Ectodermal cell (in vitro differentiated cells): ENCODE measurements around the gene CDKAL1.

Experiments
- H3K27ac ChIP-seq: 2 replicates; pipeline ENCODE4 v1.7.0; 2013; ENCODE audit warnings: mild to moderate bottlenecking, low read depth, low read length; ENCODE audit not compliant: insufficient read depth, poor library complexity, severe bottlenecking
- H3K27me3 ChIP-seq: 2 replicates; pipeline ENCODE4 v1.7.0; 2013; ENCODE audit warnings: mild to moderate bottlenecking, low read length; ENCODE audit not compliant: insufficient read depth, control insufficient read depth, poor library complexity, severe bottlenecking
- H3K36me3 ChIP-seq: one replicate; pipeline ENCODE4 v1.7.0; 2013; ENCODE audit warnings: low read length; ENCODE audit not compliant: control insufficient read depth, insufficient read depth
- H3K4me1 ChIP-seq: one replicate; pipeline ENCODE4 v1.7.0; 2013; ENCODE audit warnings: low read length; ENCODE audit not compliant: control insufficient read depth, insufficient read depth
- H3K4me3 ChIP-seq: 2 replicates; pipeline ENCODE4 v1.7.0; 2013; ENCODE audit warnings: low read depth, low read length, control low read depth; ENCODE audit not compliant: insufficient read depth
- H3K9me3 ChIP-seq: 2 replicates; pipeline ENCODE4 v1.7.0; 2013; ENCODE audit warnings: mild to moderate bottlenecking, low read length, moderate library complexity; ENCODE audit not compliant: control insufficient read depth
- WGBS, 2 experiments: methylation state at CpG; one replicate each; pipeline ENCODE4 v1.1.7; 2013; ENCODE audit warnings: missing lambda C conversion rate in 2 of 2; 5-methylcytosine and 5-hydroxymethylcytosine counted together

Gene CDKAL1

DNA sequence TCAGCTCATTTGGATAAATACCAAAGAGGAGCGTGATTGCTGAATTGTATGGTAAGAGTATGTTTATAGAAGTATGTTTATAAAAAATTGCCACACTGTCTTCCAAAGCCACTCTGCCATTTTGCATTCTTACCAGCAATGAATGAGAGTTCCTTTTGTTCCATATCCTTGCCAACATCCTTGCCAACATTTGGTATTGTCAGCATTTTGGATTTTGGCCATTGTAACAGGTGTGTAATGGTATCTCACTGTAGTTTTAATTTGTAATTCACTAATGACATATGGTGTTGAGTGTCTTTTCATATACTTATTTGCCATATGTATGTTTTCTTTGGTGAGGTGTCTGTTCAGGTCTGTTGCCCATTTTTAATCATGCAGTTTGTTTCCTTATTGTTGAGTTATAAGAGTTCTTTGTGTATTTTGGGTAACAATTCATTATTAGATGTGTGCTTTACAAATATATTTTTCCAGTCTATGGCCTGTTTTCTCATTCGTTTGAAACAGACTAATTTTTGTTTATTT lies 539.1 kb downstream of the CDKAL1 start:
- Histone ChIP-seq H3K36me3 (no peaks in the 10 kb centered on the region), H3K27me3 (no peaks in the 10 kb centered on the region), H3K4me3 (no peak overlapping the region), H3K4me1 (no peaks in the 10 kb centered on the region), H3K27ac (no peak overlapping the region), H3K9me3 (no peaks in the 10 kb centered on the region)
- WGBS, 2 experiments = 83 to 97% methylated on average over 1 to 2 of the region's 2 CpGs

DNA sequence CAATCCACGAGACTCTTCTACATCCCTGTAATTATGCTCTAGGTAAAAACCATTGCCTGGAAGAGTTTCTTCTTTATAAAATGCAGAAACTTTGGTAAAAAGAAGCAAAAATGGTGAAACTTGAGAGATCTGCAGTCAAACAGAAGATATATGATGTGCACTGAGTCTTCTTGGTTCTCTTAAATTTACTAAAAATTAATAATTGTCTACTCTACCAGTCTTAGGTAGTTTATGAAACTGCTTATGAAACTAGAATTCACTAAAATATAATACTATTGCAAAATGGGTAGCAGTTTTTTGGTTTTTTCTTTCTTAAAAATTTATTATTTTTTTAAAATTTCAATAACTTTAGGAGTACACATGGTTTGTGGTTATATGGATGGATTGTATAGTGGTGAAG lies 540.2 kb downstream of the CDKAL1 start:
- WGBS, 2 experiments = 100% methylated on average over 1 of the region's 1 CpG; no CpG with 5 or more reads in 1 of the 2 experiments
- H3K27me3 ChIP-seq = no peaks in the 10 kb centered on the region

DNA sequence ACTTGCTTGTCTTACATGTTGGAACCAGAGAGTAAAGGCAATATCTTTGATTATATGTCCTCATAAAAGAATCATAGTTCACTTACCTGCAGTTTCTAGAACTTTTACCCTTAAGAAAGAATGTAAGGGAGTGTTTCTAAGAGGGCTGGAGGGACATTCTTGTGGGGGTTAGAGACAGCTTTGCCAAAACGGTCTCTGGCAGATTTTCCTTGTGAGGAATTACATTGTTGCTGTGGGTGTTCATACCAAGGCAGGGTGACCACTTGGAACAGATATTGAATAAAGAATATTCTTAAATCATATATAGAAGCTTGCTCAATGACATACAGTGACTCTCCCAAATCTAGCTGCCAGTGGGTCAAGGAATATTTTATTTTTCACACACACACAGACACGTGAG lies 541.7 kb downstream of the CDKAL1 start:
- Histone ChIP-seq H3K4me1 (peaks cover 7% of the 10 kb centered on the region), H3K27ac (no peak overlapping the region), H3K4me3 (no peak overlapping the region), H3K27me3 (no peaks in the 10 kb centered on the region), H3K9me3 (no peaks in the 10 kb centered on the region), H3K36me3 (no peaks in the 10 kb centered on the region)
- 92 to 93% methylated on average over 2 of the region's 2 CpGs for WGBS, 2 experiments

More for the DNA sequence above, 540.2 kb downstream of the CDKAL1 start:
- peaks cover 7% of the 10 kb centered on the region for H3K4me1 ChIP-seq
- H3K4me3 ChIP-seq = no peak overlapping the region
- H3K27ac ChIP-seq = no peak overlapping the region
- H3K9me3 ChIP-seq = no peaks in the 10 kb centered on the region
- no peaks in the 10 kb centered on the region for H3K36me3 ChIP-seq

DNA sequence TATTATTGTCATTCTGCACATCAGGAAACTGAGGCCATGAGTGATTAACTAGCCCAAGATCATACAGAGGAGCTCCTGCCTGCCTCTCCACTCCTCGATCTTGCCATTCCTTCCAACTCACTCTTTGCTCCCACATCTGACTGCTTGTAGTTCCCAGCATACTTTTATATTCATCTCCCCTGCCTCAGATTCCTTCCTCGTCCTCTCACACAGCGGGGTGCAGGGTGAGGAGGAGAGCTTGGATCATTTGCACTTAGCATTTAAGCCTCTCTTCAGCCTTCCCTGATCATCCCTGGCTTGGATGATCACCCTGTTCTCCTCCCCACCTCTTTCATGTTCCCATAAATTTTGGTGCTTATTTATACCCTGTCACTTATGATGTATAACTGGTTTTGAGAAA lies 544.2 kb downstream of the CDKAL1 start:
- Histone ChIP-seq H3K9me3 (no peaks in the 10 kb centered on the region), H3K4me1 (peaks cover 7% of the 10 kb centered on the region), H3K4me3 (no peak overlapping the region), H3K27ac (no peak overlapping the region), H3K27me3 (no peaks in the 10 kb centered on the region), H3K36me3 (no peaks in the 10 kb centered on the region)
- WGBS, 2 experiments = 53 to 60% methylated on average over 3 of the region's 3 CpGs

DNA sequence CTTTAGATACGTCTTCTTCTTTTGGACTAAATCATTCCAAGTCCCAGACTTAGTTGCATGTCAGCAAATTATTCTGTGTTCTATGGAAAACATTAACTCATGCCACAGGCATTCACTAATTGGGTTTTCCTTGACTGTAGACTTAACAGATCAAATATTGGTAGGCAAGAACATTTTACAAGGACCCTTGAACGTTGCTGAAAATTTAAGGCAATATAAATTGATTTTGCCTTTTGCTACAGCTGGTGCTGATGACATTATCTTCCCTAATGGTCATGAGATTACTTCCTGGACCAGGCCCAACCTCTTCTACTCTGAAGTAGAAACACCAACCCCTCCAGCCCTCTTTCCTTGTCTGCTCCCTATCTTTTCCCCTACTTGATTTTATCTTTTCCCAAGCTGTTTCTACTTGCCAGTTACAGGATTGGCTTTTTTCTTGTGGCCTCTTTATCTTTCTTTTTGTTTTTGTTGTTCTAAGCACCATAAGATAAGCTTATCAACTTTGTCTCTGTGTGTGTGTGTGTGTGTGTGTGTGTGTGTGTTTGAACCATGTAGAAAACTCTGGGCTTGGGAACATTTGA lies 545.3 kb downstream of the CDKAL1 start:
- Histone ChIP-seq H3K4me1 (peaks cover 7% of the 10 kb centered on the region), H3K9me3 (no peaks in the 10 kb centered on the region), H3K36me3 (no peaks in the 10 kb centered on the region), H3K27me3 (no peaks in the 10 kb centered on the region), H3K4me3 (no peak overlapping the region), H3K27ac (no peak overlapping the region)
- WGBS, 2 experiments = 95 to 100% methylated on average over 2 of the region's 2 CpGs

DNA sequence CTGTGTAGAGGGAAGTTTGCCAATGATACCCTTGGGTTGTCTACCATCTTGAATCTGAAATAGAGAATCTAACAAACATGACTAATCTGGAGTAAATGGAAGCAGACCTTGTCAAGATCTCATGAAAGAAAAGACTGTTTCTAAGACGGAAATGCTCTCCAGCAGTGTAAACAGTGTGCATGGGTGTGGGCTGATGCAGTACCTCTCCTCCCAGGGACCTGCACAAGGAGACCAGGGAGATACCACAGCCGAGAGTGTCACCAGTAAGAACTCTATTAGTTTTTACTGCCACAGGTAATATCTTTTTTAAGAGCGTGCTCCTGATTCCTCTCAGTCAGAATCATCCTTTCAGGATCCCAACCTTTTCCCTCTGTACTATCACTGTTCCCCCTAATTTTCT lies 546.0 kb downstream of the CDKAL1 start:
- H3K27ac ChIP-seq = no peak overlapping the region
- H3K4me3 ChIP-seq = no peak overlapping the region
- WGBS, 2 experiments = 90 to 96% methylated on average over 3 of the region's 3 CpGs
- H3K9me3 ChIP-seq = no peaks in the 10 kb centered on the region
- no peaks in the 10 kb centered on the region for H3K27me3 ChIP-seq
- H3K4me1 ChIP-seq = peaks cover 7% of the 10 kb centered on the region
- H3K36me3 ChIP-seq = no peaks in the 10 kb centered on the region

DNA sequence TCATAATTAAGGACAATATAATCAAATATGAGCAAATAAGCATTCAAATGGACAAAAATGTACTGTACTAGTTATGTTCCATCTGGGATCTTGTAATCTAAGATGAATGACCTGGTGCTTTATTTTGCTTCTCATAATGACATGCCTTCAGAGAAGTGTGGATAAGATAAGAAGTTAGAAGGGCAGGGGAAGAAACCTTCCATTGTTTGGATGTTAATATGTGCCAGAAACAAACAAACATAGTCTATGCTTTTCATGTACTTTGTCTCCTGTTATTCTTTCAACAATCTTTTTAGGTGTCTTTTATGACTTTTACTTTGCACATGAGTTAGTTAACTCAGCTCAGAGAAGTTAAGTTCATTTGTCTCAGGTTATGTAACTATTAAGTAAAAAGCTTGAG lies 547.8 kb downstream of the CDKAL1 start:
- Histone ChIP-seq H3K36me3 (no peaks in the 10 kb centered on the region), H3K9me3 (no peaks in the 10 kb centered on the region), H3K27ac (no peak overlapping the region), H3K27me3 (no peaks in the 10 kb centered on the region), H3K4me1 (peaks cover 7% of the 10 kb centered on the region), H3K4me3 (no peak overlapping the region)

DNA sequence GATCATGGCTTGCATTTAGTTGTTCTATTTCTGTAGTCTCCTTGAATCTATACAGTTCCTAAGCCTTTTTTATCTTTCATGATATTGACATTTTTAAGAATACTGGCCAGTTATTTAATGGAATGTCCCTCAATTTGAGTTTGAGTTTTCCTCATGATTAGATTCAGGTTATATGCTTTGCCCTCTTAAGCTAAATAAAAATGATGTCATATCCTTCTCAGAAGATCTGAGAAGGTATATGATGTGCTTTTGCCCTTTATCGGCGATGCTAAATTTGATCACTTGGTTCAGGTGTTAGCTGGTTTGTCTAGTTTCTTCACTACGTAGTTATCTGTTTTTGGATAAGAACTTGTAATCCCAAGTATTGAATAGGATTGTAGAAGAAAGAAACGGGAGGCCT lies 549.5 kb downstream of the CDKAL1 start:
- H3K4me3 ChIP-seq = no peak overlapping the region
- no peaks in the 10 kb centered on the region for H3K9me3 ChIP-seq
- WGBS, 2 experiments = 76 to 87% methylated on average over 4 of the region's 4 CpGs
- no peaks in the 10 kb centered on the region for H3K27me3 ChIP-seq
- no peaks in the 10 kb centered on the region for H3K36me3 ChIP-seq
- H3K4me1 ChIP-seq = peaks cover 4% of the 10 kb centered on the region
- no peak overlapping the region for H3K27ac ChIP-seq

DNA sequence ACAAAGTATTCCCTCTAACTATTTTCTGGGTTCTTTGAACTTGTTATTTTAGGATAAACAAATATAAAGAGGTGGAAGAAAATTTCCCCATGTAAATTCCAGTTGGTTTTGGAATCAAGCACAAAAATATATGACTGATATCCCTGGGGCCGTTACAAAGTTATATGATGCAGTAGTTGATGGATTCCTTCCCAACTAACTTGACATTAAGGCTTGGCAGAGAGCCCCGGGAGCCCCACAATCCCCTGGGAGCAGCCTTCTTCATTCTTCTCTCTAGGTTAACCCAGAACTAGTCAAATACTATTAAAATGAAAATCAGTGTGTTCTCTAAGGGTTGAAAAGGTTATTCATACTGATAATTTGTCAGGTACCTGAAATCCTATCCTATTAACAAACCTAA lies 550.4 kb downstream of the CDKAL1 start:
- H3K27ac ChIP-seq = no peak overlapping the region
- 71 to 93% methylated on average over 1 to 2 of the region's 2 CpGs for WGBS, 2 experiments
- no peaks in the 10 kb centered on the region for H3K36me3 ChIP-seq
- H3K9me3 ChIP-seq = no peaks in the 10 kb centered on the region
- no peaks in the 10 kb centered on the region for H3K27me3 ChIP-seq
- H3K4me1 ChIP-seq = no peaks in the 10 kb centered on the region
- no peak overlapping the region for H3K4me3 ChIP-seq

DNA sequence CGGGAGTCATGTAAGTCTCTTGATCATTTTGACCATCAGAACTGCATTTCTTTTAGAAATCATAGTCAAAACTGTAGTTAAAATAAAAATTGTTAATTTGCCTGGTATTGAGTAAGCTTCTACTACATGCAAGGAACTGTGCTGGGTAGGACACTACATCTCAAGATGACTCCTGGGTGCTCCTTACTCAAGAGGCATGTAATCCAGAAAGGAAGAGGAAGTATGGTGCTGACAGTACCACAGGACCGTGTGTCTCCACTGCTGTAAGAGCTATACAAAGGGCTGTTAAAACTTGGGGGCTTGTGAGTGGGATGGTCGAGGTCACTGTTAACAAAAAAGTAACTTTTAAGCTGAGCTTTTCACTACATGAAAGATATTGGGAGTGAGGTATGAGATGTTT lies 551.0 kb downstream of the CDKAL1 start:
- H3K4me3 ChIP-seq = no peak overlapping the region
- no peaks in the 10 kb centered on the region for H3K9me3 ChIP-seq
- no peaks in the 10 kb centered on the region for H3K36me3 ChIP-seq
- 88 to 96% methylated on average over 3 of the region's 3 CpGs for WGBS, 2 experiments
- no peaks in the 10 kb centered on the region for H3K27me3 ChIP-seq
- no peak overlapping the region for H3K27ac ChIP-seq
- H3K4me1 ChIP-seq = no peaks in the 10 kb centered on the region

DNA sequence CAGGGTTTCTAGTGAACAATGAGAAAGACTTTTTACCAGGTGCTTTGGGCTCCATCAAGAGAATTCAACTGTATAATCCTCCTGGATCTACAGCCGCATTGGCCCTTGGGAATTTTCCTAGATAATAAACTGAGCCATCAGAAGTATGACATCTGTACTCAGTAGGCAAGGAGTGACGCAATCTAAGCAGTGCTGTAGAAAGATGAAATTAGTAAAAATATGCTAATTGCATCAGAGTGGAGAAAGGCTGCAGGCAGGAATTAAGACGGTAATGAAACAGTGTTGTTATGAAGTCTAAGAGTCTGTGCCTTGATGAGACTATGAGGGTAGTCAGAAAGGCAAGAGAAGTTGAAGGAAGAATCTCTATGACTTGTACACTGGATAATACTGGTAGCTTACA lies 551.4 kb downstream of the CDKAL1 start:
- WGBS, 2 experiments = 96% methylated on average over 3 of the region's 3 CpGs
- H3K27ac ChIP-seq = no peak overlapping the region
- H3K9me3 ChIP-seq = no peaks in the 10 kb centered on the region
- H3K4me1 ChIP-seq = no peaks in the 10 kb centered on the region
- H3K27me3 ChIP-seq = no peaks in the 10 kb centered on the region
- no peaks in the 10 kb centered on the region for H3K36me3 ChIP-seq
- H3K4me3 ChIP-seq = no peak overlapping the region
